HEK293T (cell line): ENCODE results near the gene CRIP3.

ENCODE experiments used
- CTCF ChIA-PET: fragments of 350-600 bp; formaldehyde crosslinking; extraction: SDS; loops from one replicate; lab custom pipeline; 2021; ENCODE audit warnings: antibody characterized with exemption, inconsistent platforms; lab: Yijun Ruan, JAX
- POLR2A ChIA-PET: fragments of 350-600 bp; formaldehyde crosslinking; extraction: SDS; loops from one replicate; lab custom pipeline; 2020; ENCODE audit warnings: antibody characterized with exemption, inconsistent platforms; lab: Yijun Ruan, JAX
- DNase-seq: peaks from one replicate; pipeline ENCODE4 v3.0.0; 2012; ENCODE audit warnings: mixed read lengths; ENCODE audit errors: extremely low spot score
- ARNT ChIP-seq: fragments of 450-650 bp; IDR thresholded peaks from 2 replicates; pipeline ENCODE4 v1.6.1; 2017; ENCODE audit warnings: mild to moderate bottlenecking
- BHLHE40 ChIP-seq: fragments of 450-650 bp; IDR thresholded peaks from 2 replicates; pipeline ENCODE4 v1.6.1; 2016; ENCODE audit warnings: mild to moderate bottlenecking, moderate library complexity, borderline replicate concordance
- CTBP1 ChIP-seq: fragments of 450-650 bp; IDR thresholded peaks from 2 replicates; pipeline ENCODE4 v1.6.1; 2016; ENCODE audit warnings: borderline replicate concordance
- ELF4 ChIP-seq: fragments of 450-650 bp; IDR thresholded peaks from 2 replicates; pipeline ENCODE4 v1.6.1; 2017; ENCODE audit warnings: antibody characterized with exemption
- FOXA1 ChIP-seq: fragments of 450-650 bp; IDR thresholded peaks from 2 replicates; pipeline ENCODE4 v1.6.1; 2016; ENCODE audit warnings: mild to moderate bottlenecking
- FOXK2 ChIP-seq: fragments of 450-650 bp; IDR thresholded peaks from 2 replicates; pipeline ENCODE4 v1.6.1; 2016; ENCODE audit warnings: mild to moderate bottlenecking
- FOXM1 ChIP-seq: fragments of 450-650 bp; IDR thresholded peaks from 2 replicates; pipeline ENCODE4 v1.6.1; 2017; ENCODE audit warnings: mild to moderate bottlenecking, borderline replicate concordance
- HDGF ChIP-seq: fragments of 450-650 bp; IDR thresholded peaks from 2 replicates; pipeline ENCODE4 v1.6.1; 2017; ENCODE audit warnings: antibody characterized with exemption, borderline replicate concordance
- L3MBTL2 ChIP-seq: fragments of 450-650 bp; conservative IDR thresholded peaks from 2 replicates; pipeline ENCODE4 v1.6.1; 2016; ENCODE audit warnings: mild to moderate bottlenecking
- LEF1 ChIP-seq: fragments of 450-650 bp; IDR thresholded peaks from 2 replicates; pipeline ENCODE4 v1.6.1; 2017; ENCODE audit warnings: mild to moderate bottlenecking, borderline replicate concordance
- NFRKB ChIP-seq: fragments of 450-650 bp; IDR thresholded peaks from 2 replicates; pipeline ENCODE4 v1.6.1; 2016; ENCODE audit warnings: mild to moderate bottlenecking, moderate library complexity
- SP1 ChIP-seq: fragments of 450-650 bp; IDR thresholded peaks from 2 replicates; pipeline ENCODE4 v1.6.1; 2017
- SUZ12 ChIP-seq: fragments of 450-650 bp; IDR thresholded peaks from 2 replicates; pipeline ENCODE4 v1.6.1; 2016; ENCODE audit warnings: mild to moderate bottlenecking
- TARDBP ChIP-seq: fragments of 450-650 bp; IDR thresholded peaks from 2 replicates; pipeline ENCODE4 v1.6.1; 2016
- ZNF384 ChIP-seq: fragments of 450-650 bp; IDR thresholded peaks from 2 replicates; pipeline ENCODE4 v1.6.1; 2016
- TF ChIP-seq, protein P1 (sequence below): fragments of 450-650 bp; IDR thresholded peaks from 2 replicates; pipeline ENCODE4 v1.6.1; 2016

CRIP3 gene

DNA sequence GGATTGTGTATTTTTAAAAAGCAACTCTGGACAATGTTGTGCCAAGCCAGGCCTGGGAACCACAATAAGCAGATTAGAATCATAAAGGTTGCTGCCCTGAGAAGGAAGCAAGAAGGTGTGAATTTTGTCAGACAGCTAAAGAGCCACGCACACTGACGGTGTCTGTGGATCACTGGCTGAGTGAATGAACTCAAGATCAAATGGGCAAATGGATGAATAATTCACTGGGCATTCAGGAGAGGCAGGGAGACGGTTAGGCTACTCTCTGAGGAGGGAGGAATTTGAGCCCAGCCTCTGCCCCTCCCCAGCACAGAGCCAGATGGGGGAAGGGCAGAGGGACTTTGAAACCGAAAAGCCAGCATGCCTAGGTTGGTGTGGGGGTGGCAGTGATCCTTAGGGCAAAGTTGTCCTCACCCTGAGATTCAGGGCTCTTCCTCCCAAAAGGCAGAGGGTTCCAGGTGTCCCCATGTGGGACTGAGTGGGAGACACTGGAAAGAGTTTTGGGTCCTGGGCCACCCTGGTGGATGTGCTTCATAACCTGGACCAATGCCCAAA is 30.0 kb downstream of the CRIP3 start:
- DNase-seq, result no peak
- TF ChIP-seq L3MBTL2 (no peak), TARDBP (no peak), HDGF (no peak), SUZ12 (no peak), ARNT (no peak), ELF4 (no peak), FOXK2 (no peak), CTBP1 (no peak), SP1 (no peak), FOXM1 (no peak), BHLHE40 (no peak), FOXA1 (no peak), NFRKB (no peak), ZNF384 (no peak), LEF1 (no peak)
- TF ChIP-seq, protein P1, sequence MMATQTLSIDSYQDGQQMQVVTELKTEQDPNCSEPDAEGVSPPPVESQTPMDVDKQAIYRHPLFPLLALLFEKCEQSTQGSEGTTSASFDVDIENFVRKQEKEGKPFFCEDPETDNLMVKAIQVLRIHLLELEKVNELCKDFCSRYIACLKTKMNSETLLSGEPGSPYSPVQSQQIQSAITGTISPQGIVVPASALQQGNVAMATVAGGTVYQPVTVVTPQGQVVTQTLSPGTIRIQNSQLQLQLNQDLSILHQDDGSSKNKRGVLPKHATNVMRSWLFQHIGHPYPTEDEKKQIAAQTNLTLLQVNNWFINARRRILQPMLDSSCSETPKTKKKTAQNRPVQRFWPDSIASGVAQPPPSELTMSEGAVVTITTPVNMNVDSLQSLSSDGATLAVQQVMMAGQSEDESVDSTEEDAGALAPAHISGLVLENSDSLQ, result no peak
- POLR2A ChIA-PET, result no interaction called here
- CTCF ChIA-PET, result interaction anchor here (0.6 kb wide), 1 partner anchor 18 kb away, joined by 3 read pairs; no protein-coding TSS in a partner anchor

DNA sequence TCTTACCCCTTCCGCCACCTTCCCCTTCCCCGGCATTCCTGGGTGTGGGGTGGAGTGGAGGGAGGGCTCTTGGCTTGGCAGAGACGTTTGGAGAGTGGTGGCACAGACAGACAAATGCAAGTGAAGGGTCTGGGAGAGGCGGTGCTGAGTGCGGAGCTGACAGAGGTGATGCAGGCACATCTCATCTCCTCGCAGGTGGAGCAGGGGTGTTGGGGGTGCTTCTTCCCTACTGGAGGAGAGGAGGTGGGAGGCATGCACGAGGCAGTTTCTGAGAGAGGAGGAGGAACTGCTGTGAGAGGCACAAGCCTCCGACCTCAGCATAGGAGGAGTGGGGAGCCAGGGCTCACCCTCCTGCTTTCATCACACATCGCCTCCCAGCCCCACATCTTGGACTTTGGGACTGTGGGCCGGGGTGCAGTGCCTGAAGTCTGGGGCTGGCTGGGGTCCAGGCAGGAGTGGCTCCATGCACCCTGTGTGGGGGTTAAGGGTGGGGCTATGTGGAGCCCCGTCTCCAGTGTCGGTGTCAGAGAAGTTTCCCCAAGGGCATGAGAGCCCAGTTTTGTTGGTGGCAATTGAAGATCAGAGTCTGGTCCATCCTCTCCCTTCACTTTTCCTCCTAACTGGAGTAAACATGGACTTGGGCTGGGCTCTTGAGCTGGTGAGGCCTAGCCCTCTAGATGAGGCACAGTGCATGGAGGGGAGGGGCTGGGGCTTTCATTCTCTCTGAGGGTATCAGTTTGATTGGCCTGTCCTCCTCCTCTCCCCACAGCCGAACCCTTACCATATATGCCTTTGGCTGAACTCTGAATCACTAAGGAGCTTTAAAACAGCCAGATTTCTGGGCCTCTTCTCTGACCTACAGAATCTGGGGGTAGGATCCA is 30.7 kb downstream of the CRIP3 start:
- ChIA-PET POLR2A (no interaction called here), CTCF (no interaction called here)

DNA sequence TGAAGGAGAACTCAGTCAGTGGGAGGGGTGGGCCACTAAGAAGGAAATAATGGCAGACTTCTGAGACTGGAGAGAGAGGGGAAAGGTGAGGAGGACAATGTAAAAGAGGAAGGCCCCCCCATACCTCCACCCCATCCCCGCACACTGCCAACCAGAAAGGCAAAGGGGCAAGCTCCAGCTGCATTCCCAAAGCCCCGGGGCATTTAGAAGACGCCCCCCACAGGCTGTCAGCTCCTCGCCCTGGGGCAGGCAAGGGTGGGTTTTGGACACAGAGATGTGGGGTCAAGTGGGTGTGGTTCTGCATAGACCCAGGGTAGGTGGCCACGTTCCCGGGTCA is 31.4 kb downstream of the CRIP3 start:
- CTCF ChIA-PET, result no interaction called here
- POLR2A ChIA-PET, result no interaction called here
- no peak for DNase-seq
- no peak for TF ChIP-seq SP1
- no peak for TF ChIP-seq BHLHE40
- TF ChIP-seq L3MBTL2, result no peak
- TF ChIP-seq CTBP1, result no peak
- no peak for TF ChIP-seq ZNF384
- TF ChIP-seq SUZ12, result no peak
- TF ChIP-seq FOXK2, result no peak
- TF ChIP-seq, protein P1, result no peak
- TF ChIP-seq LEF1, result no peak
- no peak for TF ChIP-seq NFRKB
- no peak for TF ChIP-seq TARDBP
- no peak for TF ChIP-seq ARNT
- TF ChIP-seq FOXM1, result no peak
- TF ChIP-seq FOXA1, result no peak
- TF ChIP-seq ELF4, result no peak

More for the DNA sequence above, 30.7 kb downstream of the CRIP3 start:
- DNase-seq, result no peak
- no peak for TF ChIP-seq FOXM1

DNA sequence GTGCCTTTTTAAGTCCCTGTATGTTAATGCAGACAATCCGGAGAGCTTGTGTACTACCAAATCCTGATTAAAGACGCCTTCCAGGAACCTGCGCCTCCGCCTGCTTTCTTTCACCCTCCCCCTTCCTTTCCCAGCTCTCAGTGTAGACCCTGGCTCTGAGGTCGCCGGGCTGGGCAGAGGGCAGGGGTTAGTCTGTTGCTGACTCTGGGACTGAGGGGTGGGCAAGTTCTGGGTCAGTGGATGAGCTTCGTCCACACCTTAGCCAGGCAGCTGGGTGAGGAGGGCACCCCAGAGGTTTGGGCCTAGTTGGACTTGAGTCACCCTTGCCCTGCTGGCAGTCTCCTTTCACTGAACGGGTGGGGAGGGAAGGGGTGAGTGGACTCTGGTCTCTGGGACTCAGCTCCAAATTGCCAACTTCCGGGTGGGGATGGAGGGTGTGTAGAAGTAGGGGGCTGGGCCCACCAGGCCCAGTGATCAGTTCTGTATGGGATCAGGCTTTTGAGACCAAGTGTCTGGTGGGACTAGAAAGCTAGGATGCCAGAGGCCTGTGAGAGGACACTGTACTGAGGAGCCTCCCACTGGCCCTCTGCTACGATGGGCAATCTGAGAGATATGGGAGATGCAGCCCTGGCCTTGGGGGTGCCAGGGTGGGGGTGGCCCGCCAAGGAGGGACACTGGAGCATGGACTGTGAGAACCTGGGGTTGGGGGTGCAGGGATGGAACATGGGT is 31.9 kb downstream of the CRIP3 start:
- ChIA-PET POLR2A (no interaction called here), CTCF (no interaction called here)
- DNase-seq, result no peak
- TF ChIP-seq L3MBTL2 (no peak), NFRKB (no peak), SUZ12 (no peak), ARNT (no peak), ELF4 (no peak), SP1 (no peak), FOXK2 (no peak), ZNF384 (no peak), BHLHE40 (no peak), HDGF (no peak), FOXA1 (no peak), FOXM1 (no peak), TARDBP (no peak), LEF1 (no peak), CTBP1 (no peak)
- TF ChIP-seq, protein P1, result no peak

DNA sequence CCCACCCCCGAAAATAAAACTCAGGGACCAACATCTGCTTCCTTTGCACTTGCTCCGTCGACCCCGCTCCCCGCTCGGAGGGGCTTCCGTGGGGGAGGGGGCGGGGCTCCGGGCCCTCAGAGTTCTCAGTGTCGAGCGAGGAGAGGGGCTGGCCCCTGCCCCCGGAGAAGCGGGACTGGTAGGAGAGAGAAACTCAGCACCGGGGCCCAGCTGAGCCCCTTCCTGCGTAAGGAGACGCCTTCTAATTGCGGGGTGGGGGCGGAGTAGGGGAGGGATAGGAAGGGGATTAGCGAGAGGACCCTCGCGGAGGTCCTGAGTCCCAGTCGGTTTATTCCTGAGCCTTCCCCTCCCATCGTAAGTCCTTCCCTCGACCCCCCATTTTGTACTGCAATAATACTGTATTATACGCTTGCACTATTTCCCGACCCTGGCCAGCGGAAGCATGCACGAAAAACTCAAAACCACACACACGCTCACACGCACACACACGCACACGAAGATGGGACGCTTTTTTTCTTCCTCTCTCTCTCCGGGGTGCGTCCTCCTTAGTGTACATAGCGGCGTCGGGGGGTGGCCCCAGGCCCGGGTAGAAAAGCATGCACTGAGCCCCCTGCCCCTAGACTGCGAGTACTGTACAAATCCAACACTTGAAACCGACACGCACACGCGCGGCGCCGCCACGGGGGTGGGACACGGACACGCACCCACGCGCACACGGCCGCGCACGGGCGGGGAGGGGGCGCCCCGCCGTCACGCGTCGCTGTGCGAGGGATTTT is 32.6 kb downstream of the CRIP3 start:
- DNase-seq, result no peak
- POLR2A ChIA-PET, result no interaction called here
- TF ChIP-seq SUZ12, result no peak
- TF ChIP-seq TARDBP, result no peak
- no peak for TF ChIP-seq ARNT
- no peak for TF ChIP-seq CTBP1
- no peak for TF ChIP-seq ZNF384
- no peak for TF ChIP-seq ELF4
- TF ChIP-seq NFRKB, result no peak
- TF ChIP-seq FOXM1, result no peak
- TF ChIP-seq FOXK2, result no peak
- no peak for TF ChIP-seq FOXA1
- TF ChIP-seq SP1, result no peak

More for the DNA sequence above, 32.6 kb downstream of the CRIP3 start:
- CTCF ChIA-PET, result no interaction called here
